Central memory CD4-positive, alpha-beta T cell (primary cell): ENCODE measurements around the gene ST8SIA2.

Source experiments
- DNase-seq: peaks from one replicate; pipeline ENCODE4 v3.0.0; 2022
- total RNA-seq, 3 experiments: gene quantifications; one replicate each; lab custom pipeline; 2026; lab: John Stamatoyannopoulos, UW

The ST8SIA2 gene
- 0 reads per million in 3 experiments for total RNA-seq

DNA sequence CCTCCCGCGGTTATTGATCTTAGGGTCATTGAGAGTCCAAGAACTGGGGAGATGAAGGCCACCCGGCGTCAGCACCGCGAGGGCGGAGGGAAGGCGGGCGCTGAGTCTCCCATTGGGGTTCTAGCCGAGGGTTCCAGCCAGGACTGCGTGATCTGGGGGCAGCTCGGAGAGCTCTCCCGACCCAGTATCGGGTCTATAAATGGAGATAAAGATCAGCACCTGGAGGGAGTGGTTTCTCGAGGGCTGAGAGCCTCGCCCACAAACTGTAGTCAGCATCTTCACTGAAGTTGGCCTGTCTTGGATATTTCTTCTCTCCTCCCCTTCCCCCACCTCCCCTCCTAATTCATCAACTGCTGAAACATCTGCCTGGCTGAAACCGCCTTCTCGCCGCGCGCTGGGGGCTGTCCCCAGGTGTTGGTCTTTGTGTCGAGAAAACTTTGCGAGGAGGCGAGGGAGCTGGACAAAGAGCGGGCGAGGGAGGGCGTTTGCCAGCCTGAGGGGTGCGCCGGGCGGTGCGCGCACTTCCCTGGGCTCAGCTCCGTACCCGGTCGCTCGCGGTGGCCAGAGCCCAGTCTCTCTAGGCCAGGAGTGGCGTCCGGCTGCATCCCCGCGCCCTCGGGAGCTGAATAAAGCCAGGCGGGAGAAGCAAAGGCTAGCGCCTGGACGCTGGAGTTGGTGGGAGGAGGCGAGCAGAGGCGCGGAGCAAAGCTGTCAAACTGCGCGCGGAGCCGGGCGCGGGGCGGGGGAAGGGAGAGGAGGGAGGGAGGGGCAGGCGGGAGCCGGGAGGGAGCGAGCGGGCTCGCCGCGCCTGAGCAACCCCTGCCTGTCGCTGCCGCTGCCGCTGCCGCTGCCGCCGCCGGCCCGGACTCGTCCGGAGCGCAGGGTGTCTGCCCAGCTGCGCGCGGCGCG lies at the start of gene ST8SIA2:
Gene ST8SIA2 (plus strand): TSS at position 811 of the 909 bp plus-strand sequence. CDS start 184 bp downstream, outside the sequence.
- DNase-seq = no peak

- no peak for DNase-seq
These were observed 49.6 kb upstream of the ST8SIA2 start for GRCh38 chr15:92343924-92344643.

- no peak for DNase-seq
These were observed 47.6 kb upstream of the ST8SIA2 start for GRCh38 chr15:92346063-92346462.

GRCh38 chr15:92355307-92355706 lies 38.4 kb upstream of the ST8SIA2 start:
- no peak for DNase-seq

- DNase-seq = no peak
These were observed 32.2 kb upstream of the ST8SIA2 start for GRCh38 chr15:92361321-92362000.

DNA sequence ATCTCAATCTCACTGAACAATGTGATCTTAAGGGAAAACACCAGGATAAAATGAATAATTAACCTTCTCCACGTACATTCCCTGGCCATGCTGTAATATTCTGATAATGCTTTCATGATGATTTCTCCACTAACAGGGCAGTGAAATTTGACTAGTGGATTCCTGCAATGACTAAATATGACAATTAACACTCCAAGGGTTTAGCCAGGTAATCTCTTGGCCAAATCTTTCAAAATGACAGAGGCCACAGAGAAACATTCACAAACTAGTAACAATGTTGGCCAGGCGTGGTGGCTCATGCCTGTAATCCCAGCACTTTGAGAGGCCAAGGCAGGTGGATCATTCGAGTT lies 31.7 kb upstream of the ST8SIA2 start:
- DNase-seq = no peak

DNA sequence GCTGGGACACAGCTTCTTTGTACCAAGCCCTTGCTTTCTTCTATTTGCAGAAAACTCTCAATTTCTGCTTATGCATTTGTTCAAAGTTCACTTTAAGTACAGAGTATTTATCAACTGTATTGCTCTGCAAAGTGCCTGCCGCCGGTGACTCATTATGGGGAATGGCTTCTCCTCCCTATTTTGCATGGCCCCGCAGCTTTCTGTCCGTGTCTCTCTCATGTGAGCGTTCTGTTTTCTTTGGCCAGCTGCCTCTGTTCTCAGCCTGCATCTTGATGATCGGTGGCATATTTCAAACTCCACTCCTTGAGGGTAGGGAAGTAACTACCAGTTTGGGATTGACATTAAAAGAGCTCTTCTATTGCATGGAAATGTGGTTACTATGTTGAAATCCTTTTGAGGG lies 28.6 kb upstream of the ST8SIA2 start:
- no peak for DNase-seq

DNA sequence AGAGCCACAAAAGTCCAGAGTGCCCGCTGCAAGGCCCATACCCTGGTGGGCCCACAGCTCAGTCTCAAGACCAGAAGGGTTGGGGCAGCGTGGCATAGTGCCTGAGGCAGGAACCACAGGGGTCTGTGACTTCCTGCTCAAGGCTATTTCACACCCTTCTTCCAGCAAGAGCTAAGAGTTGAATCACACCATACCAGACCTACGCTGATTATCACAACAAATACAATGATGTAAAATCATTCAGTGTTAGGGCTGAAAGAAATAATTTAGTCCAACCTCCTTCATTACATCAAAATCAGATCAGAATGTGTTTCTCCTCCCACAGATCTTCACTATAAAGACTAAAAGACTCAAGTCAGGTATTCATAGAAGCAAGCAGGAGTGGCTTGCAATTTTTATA lies 27.8 kb upstream of the ST8SIA2 start:
- no peak for DNase-seq

- DNase-seq = no peak
These were observed 27.3 kb upstream of the ST8SIA2 start for GRCh38 chr15:92366381-92366780.

DNA sequence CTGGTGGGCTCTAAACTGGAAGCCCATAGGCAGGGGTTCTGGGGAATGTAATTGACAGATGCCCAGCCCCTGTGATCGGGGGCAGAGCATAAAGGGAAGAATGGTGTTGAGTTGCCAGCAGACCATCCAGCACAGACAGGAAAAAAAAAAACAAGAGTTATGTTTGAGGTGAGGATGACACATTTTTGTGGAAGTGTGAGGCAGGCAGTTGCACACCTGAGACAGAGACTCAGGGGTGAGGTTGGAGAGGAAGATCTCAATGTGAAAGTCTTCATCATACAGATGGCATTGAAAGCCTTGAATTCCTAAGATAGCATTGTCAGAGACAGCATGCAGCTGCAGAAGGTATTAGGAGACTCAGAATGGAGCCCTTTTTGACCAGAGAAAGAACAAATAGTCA lies 18.6 kb upstream of the ST8SIA2 start:
- DNase-seq = no peak

GRCh38 chr15:92376109-92376508 lies 17.6 kb upstream of the ST8SIA2 start:
- DNase-seq = no peak

- DNase-seq = no peak
These were observed 16.4 kb upstream of the ST8SIA2 start for GRCh38 chr15:92377083-92377789.

DNA sequence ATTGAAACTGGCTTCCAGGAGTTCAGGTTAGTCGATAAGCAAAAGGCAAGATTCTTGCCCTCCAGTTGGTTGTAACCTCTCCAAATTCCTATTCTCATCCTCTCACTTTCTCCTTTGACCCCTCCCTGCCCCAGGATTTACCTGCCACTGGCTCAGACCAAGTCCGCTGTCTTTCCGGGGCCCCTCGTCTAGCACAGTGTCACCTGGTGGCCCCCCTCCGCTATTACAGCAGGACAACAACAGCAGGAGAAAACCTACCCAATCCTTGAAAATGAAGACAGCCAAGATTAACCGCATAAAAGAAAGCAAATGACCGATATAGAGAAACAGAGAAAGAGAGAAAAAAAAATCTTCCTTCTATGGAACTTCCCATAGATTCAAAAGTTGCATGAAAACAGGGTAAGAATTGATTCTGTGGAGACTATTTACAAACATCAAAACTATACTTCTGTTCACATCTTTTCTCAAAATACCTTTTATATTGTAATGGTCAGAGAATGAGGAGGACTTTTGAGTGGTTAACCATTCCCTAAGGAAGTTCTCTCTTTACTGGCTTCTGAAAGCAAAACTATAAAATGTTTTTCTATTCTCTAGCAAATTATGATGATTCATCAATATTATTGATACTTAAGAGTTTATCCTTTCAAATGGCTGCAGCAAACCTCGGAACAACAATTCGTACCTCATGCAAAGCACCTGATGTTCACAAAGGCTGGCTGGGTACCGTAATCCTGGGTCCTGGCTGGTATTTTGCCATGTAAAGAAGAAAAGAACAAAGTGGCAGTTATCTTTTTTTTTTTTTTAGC lies 10.0 kb upstream of the ST8SIA2 start:
- DNase-seq = no peak

- DNase-seq = no peak
These were observed 9.3 kb upstream of the ST8SIA2 start for GRCh38 chr15:92384381-92384780.

DNA sequence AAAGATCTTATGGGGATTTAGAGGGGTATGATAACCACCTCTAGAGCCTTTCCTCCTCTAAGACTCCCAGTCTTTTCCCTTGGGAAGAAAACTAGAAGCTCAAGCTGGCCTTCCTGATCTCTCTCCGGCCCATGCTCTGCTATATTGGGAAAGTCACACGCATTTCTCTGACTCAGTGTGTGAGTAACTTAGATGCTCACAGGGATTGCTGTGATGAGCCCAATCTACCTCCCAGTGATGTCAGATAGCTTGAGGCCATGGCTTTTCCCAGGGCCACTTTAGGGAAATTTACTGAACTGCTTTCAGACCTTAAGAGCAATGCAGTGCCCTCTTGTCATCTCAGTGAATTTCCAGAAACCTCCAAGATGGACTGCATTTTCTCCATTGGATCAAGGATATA lies 8.6 kb upstream of the ST8SIA2 start:
- DNase-seq = no peak

GRCh38 chr15:92391640-92392039 lies 2.0 kb upstream of the ST8SIA2 start:
- DNase-seq = no peak

DNA sequence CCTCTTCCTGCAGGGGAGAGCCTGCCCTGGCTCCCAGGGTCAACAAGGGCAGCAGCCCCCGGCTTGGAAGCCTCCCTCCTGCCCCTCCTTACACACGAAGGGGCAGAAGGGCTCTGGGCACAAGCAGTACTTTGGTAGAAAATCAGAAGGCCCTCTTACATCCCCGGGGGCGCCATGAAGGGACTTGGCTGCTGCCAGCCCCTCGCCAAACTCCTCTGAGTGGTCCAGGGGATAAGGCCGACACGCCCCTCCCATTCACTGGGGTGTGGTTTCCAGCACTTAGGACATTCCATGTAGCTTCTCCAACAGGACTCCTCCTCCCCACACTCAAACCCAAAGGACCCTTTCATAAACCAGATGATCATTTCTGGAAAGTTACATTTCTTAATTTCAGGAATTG lies 1.2 kb upstream of the ST8SIA2 start:
- no peak for DNase-seq

- DNase-seq = no peak
These were observed 263 bp downstream of the ST8SIA2 start for GRCh38 chr15:92393980-92394308.

- DNase-seq = no peak
These were observed 822 bp downstream of the ST8SIA2 start for GRCh38 chr15:92394309-92395097.

GRCh38 chr15:92395098-92395635 lies 1.5 kb downstream of the ST8SIA2 start:
- DNase-seq = no peak
